Prostate gland (tissue), 2 donors: ENCODE data around the gene MYD88.

Source experiments
- POLR2A ChIP-seq: fragments of 450-650 bp; IDR thresholded peaks from one replicate; pipeline ENCODE4 v1.6.1; 2016; ENCODE audit warnings: antibody characterized with exemption, mild to moderate bottlenecking
- TF ChIP-seq, protein P1 (sequence below), 4 experiments: fragments of 200-600 bp in 2 of 4; fragments of 450-650 bp in 2 of 4; sonication (generic) in 2 of 4; IDR thresholded peaks; 1 replicate in 3 of 4; 2 replicates in 1 of 4; pipeline ENCODE4 v1.5.1; 2016 to 2019; ENCODE audit warnings: antibody characterized with exemption in 4 of 4, mild to moderate bottlenecking in 2 of 4, moderate library complexity in 2 of 4

DNA sequence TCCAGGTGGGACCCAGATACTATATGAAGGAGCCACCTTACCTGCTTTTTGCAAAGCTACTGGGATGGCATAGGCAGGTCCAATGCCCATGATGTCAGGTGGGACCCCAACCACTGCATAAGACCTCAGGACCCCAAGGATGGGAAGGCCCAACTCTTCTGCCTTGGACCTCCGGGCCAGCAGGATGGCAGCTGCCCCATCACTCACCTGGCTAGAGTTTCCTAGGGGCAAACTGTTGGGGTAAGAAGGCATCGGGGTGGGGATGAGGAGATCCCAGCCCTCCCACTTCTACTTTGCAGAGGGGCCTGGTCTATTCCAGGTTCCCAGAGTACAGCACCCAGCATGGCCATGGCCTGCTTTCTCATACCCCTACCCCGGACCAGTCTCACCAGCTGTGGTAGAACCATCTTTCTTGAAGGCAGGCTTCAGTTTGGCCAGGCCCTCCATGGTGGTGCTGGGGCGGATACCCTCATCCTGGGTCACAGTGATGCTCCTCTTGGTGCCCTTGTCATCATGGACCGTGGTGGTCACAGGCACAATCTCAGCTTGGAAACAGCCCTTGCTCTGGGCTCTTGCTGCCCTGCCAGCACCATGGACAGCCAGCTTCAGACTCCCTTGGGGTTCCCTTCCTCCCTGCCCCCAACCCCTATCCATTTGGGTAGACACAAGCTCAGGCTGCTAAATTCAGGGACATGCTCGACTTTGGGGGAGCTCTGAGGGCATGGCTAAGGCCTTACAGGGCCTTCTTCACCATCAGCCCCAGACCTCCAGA, 12.2 kb upstream of the MYD88 start:
- no peak for TF ChIP-seq POLR2A
- TF ChIP-seq, protein P1, sequence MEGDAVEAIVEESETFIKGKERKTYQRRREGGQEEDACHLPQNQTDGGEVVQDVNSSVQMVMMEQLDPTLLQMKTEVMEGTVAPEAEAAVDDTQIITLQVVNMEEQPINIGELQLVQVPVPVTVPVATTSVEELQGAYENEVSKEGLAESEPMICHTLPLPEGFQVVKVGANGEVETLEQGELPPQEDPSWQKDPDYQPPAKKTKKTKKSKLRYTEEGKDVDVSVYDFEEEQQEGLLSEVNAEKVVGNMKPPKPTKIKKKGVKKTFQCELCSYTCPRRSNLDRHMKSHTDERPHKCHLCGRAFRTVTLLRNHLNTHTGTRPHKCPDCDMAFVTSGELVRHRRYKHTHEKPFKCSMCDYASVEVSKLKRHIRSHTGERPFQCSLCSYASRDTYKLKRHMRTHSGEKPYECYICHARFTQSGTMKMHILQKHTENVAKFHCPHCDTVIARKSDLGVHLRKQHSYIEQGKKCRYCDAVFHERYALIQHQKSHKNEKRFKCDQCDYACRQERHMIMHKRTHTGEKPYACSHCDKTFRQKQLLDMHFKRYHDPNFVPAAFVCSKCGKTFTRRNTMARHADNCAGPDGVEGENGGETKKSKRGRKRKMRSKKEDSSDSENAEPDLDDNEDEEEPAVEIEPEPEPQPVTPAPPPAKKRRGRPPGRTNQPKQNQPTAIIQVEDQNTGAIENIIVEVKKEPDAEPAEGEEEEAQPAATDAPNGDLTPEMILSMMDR (IDR thresholded peaks at IDR 0.05): no peak
